ENCODE results near the gene TP53BP2.
A peak's percentile ranks its signal among the peaks of the same experiment; 100 is the strongest.

Gene TP53BP2

DNA sequence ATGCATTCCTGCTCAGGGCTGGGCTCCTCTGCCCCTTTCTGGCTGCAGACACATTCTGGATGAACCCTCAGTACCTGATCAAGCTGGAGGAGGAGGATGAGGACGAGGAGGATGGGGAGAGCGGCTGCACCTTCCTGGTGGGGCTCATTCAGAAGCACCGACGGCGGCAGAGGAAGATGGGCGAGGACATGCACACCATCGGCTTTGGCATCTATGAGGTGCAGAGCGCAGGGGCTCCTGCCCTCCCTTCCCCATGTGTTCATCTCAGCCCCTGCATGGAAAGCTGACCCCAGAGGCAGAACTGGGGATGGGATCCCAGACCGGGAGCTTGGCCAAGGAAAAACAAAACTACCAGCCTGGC, 90.3 kb downstream of the TP53BP2 start:
- DNase-seq (ENCODE audit: insufficient read length) (no peak), FAIRE-seq (no peak)
- TF ChIP-seq POLR2A (IDR thresholded peaks at IDR 0.05; ENCODE audit: low read depth, low read length) (no peak), TAF1 (IDR thresholded peaks at IDR 0.05; ENCODE audit: borderline replicate concordance, low read depth, low read length) (no peak), POLR2AphosphoS5 (IDR thresholded peaks at IDR 0.05; ENCODE audit: low read depth, low read length) (no peak)

DNA sequence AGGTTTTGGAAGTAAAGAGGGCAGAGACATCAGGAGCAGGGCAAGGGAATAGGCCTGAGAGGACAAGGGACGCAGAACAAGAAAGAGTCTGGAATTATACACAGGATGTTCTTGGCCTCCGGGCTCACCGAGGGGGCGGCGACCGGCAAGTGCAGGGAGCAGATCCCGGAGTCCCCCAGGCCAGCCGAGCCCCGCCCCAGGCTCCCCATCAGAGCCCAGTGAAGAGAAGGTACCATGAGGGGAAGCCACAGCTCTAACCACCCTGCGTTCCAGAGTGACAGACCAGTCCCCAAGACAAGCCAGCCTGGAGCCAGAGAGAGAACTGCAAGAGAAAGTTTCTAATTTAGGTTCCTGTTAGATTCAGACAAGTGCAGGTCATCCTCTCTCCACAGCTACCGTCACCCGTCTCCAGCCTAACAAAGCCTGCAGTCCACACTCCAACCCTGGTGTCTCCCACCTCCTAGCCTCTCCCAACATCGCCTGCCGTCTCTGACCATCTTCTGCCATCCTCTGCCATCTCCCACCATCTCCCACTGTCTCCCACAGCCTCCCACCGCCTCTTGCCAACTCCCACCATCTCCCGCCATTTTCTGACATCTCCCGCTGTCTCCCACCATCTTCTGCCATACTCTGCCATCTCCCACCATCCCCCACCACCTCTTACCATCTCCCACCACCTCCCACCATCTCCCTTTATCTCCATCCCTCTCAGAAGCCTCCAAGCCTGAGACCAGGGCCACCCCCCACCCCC, 90.9 kb downstream of the TP53BP2 start:
- FAIRE-seq, result no peak
- TF ChIP-seq POLR2A (IDR thresholded peaks at IDR 0.05; ENCODE audit: low read depth, low read length), result no peak
- TF ChIP-seq TAF1 (IDR thresholded peaks at IDR 0.05; ENCODE audit: borderline replicate concordance, low read depth, low read length), result no peak
- no peak for TF ChIP-seq POLR2AphosphoS5 (IDR thresholded peaks at IDR 0.05; ENCODE audit: low read depth, low read length)
- DNase-seq (ENCODE audit: insufficient read length), result no peak

DNA sequence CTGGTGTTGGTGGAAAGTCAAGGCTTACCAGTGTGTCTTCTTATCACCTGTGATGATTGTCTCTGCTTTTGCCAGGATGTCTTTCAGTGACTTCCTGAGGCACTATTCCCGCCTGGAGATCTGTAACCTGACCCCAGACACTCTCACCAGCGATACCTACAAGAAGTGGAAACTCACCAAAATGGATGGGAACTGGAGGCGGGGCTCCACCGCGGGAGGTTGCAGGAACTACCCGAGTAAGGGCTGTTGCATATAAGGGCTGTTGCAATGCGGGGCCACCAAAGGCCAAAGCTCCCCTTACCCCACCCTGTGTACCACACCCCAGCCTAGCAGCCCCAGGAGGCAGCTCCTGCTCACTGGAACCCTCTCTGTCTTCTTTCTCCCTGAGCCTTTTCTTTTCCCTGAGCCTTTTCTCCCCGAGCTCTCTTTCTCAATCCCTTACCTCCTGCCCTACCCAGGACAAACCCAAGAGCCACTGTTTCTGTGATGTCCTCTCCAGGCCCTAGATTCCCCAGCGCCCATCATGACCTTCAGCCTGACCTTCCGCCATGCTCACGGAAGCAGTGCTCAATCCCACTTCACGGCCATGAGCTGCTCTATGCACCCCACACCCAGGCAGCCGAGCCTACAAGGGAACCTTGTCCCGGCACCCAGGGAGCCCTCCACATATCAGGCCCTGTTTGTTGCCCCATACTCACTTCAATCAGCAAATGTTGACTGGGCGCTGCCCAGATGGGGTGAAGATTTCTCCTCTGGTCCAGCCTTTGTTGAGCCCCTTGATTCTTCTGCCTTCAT, 92.8 kb downstream of the TP53BP2 start:
- no peak for TF ChIP-seq POLR2A (IDR thresholded peaks at IDR 0.05; ENCODE audit: low read depth, low read length)
- TF ChIP-seq TAF1 (IDR thresholded peaks at IDR 0.05; ENCODE audit: borderline replicate concordance, low read depth, low read length), result no peak
- TF ChIP-seq POLR2AphosphoS5 (IDR thresholded peaks at IDR 0.05; ENCODE audit: low read depth, low read length), result no peak
- FAIRE-seq (no peak), DNase-seq (ENCODE audit: insufficient read length) (no peak)

DNA sequence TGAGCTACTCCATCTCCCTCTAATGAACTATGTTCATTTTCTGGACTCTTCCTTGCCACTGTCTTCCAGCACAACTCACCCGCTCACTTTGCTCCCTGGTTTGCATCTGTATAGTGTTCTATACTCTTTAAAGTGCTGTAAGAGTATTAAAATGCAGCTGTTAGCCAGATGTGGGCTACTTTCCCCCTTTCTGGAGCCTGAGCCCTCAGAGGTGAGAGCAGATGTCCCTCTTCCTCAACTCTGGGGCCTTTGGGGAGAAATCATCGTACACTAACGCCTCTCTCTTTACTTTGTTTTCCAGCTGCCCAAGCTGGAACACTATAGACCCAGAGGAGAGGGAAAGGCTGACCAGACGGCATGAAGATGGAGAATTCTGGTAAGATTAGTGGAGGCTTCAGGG, 94.1 kb downstream of the TP53BP2 start:
- no peak for FAIRE-seq
- TF ChIP-seq POLR2A (IDR thresholded peaks at IDR 0.05; ENCODE audit: low read depth, low read length) (no peak), POLR2AphosphoS5 (IDR thresholded peaks at IDR 0.05; ENCODE audit: low read depth, low read length) (no peak), TAF1 (IDR thresholded peaks at IDR 0.05; ENCODE audit: borderline replicate concordance, low read depth, low read length) (no peak)
- DNase-seq (ENCODE audit: insufficient read length), result no peak

DNA sequence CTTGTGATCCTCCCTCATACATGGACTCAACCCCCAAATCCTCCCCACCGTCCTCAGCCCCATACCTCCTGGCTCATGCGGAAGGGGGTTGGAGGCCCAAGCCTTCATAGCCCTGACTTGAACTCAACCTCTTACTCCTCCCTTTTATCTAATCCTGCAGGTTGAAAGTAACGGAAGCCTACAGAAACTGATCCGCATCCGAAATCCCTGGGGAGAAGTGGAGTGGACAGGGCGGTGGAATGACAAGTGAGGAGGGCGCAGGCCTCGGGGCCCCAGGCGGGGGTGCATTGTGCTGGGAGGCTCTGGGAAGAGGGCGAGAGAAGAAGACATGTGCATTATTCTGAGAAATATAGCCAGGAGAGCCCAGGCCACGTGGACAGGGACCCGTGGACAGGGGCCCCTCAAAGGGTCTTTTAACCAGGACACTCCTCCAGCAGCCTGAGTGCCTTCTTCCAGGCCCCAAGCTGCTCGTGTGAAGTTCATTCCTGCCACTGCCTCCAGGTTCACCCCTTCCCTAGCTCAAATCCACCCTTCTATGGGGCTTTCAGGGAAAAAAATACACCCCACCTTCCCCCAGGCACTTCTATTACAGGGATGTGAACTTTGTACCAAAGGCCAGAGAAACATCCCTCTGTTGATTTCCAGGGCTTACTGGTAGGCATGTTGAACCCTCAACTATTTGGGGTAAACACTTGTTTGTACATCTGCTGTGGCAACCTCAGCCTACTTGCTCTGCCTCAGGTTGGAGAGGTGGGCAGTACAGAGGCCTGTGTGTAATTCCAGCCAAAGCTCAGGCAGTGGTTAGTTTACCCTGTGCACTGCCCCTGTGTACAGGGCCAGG, 94.8 kb downstream of the TP53BP2 start:
- no peak for FAIRE-seq
- TF ChIP-seq POLR2A (IDR thresholded peaks at IDR 0.05; ENCODE audit: low read depth, low read length) (no peak), POLR2AphosphoS5 (IDR thresholded peaks at IDR 0.05; ENCODE audit: low read depth, low read length) (no peak)

DNA sequence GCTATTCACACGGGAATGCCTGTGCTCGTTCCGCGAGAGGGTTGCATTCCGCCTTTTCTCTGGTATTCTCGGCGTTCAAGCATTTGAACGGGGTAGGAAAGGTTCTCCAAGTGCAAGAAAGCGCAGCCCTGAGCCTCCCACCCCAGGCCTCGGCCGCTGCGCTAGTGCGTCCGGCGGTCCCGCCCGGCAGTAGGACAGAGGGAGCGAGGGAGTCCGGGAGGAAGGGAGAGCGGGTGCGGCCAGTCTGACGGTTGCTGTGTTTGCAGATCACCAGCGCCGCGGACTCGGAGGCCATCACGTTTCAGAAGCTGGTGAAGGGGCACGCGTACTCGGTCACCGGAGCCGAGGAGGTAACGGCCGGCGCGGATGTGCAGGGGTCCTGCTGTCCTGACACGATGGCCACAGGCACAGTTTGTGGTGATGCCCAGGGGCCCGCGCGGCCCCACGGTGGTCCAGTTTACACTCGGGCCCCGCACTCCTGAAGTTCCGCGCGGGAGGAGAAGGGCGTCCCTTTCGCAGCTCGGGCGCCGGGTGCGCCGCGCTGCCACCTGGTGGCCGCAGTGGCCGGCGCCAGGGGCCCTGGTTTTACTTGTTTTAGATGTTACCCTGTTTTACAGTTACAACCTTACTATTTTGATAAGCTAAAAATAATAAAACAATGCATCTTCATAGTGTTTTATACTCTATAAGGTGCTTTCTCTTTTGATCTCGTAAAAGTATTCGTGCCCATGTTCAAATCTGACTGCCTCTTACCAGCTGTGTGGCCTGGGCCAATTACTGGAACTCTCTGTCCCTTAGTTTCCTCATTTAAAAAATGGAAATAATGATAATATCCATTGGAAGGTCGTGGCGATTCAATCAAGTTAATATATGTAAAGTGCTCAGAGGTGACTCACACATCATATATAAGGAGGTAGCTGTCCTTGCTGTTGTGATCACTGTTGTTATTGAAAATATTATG, 96.7 kb downstream of the TP53BP2 start:
- TF ChIP-seq POLR2AphosphoS5 (IDR thresholded peaks at IDR 0.05; ENCODE audit: low read depth, low read length) (no peak), POLR2A (IDR thresholded peaks at IDR 0.05; ENCODE audit: low read depth, low read length) (no peak), TAF1 (IDR thresholded peaks at IDR 0.05; ENCODE audit: borderline replicate concordance, low read depth, low read length) (no peak)
- peak; percentile 75 for DNase-seq (ENCODE audit: insufficient read length)
- FAIRE-seq, result peak; percentile 84

More for the DNA sequence above, 94.8 kb downstream of the TP53BP2 start:
- DNase-seq (ENCODE audit: insufficient read length), result no peak

DNA sequence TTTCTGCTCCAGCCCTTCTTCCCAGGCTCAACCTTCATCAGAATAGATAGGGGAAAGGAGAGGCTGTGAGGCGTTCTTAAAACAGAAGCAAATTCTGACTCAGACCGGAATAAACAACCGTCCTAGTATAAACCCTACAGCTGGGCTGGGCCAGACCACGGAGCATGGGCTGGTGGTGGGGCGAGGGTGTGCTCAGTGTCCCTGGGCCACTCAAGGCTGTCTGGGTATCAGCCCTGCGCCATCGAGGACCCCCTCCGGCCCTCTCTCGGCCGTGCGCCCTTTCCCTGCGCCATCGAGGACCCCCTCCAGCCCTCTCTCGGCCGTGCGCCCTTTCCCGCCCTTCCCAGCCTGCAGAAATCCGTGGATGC, 97.4 kb downstream of the TP53BP2 start:
- TF ChIP-seq TAF1 (IDR thresholded peaks at IDR 0.05; ENCODE audit: borderline replicate concordance, low read depth, low read length), result no peak
- no peak for TF ChIP-seq POLR2A (IDR thresholded peaks at IDR 0.05; ENCODE audit: low read depth, low read length)
- no peak for TF ChIP-seq POLR2AphosphoS5 (IDR thresholded peaks at IDR 0.05; ENCODE audit: low read depth, low read length)
- peak; percentile 46 for DNase-seq (ENCODE audit: insufficient read length)
- peak; percentile 83 for FAIRE-seq

DNA sequence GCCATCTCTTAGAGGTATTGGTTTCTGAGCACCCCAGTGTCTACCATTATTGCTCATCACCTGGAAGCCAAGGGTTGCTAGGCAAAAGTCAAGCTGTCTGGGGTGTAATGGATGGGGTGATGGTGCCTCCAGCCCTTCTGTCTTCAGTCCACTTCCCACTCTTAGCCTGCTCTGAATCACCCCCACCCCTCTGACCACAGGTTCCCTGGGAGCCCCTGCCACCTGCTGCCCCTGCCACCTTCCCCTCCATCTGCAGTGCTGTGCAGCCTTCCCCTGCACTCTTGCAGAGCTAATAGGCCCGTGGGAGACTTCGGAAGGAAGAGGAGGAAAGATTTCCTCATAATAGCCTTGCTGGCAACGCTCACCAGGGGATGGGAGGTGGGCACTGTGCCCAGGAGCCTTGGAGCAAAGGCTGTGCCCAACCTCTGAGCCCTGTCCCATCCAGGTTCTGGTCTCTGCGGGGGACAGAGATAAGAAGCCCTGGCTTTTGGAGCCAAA, 97.9 kb downstream of the TP53BP2 start:
- DNase-seq (ENCODE audit: insufficient read length) (no peak), FAIRE-seq (no peak)
- TF ChIP-seq TAF1 (IDR thresholded peaks at IDR 0.05; ENCODE audit: borderline replicate concordance, low read depth, low read length), result no peak
- no peak for TF ChIP-seq POLR2AphosphoS5 (IDR thresholded peaks at IDR 0.05; ENCODE audit: low read depth, low read length)
- TF ChIP-seq POLR2A (IDR thresholded peaks at IDR 0.05; ENCODE audit: low read depth, low read length), result no peak

DNA sequence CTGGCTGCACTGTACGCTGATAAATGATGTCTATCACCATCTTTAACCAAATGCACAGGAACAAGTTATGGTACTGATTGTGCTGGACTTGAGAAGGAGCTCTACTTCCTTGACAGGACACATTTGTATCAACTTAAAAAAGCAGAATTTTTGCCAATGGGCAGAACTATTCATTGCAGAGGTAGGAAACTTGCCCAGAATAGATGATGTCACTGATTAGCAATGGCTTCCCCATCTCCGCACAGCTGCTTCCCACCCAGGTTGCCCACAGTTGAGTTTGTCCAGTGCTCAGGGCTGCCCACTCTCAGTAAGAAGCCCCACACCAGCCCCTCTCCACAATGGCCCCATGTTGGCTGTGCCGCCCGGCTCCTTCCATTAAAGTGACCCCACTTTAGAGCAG, 100.0 kb downstream of the TP53BP2 start:
- TF ChIP-seq POLR2AphosphoS5 (IDR thresholded peaks at IDR 0.05; ENCODE audit: low read depth, low read length) (no peak), TAF1 (IDR thresholded peaks at IDR 0.05; ENCODE audit: borderline replicate concordance, low read depth, low read length) (no peak), POLR2A (IDR thresholded peaks at IDR 0.05; ENCODE audit: low read depth, low read length) (no peak)
- DNase-seq (ENCODE audit: insufficient read length), result no peak
- no peak for FAIRE-seq

DNA sequence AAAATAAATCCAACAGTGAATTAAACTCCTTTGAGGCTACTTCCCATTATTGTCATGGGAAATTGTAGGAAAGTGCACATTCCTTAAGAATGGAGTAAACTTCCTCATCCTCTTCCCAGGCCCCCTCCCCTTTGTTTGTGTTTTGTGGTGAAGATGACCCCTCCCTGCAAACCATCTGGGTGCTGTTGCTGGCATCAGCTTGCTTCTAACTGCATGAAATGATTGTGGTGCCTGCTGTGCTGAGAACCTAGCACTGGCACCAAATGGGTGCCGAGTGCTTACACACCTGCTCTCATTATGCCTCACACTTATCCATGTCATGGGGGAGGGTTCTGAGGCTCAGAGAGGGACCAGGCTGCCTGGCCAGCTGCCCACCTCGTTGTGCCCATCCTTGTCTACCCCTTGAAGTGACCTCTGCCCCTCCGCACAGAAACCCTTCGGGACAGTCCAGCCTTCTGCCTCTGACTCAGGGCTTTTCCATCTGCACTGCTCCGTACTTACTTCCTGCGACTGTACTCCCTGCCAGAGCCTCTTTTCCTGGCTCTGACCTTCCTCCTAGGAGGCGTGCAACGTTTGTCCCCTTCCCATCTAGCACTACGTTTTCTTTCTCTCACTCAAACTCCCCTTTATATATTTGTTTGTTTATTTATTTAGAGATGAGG, 102.8 kb downstream of the TP53BP2 start:
- FAIRE-seq (no peak), DNase-seq (ENCODE audit: insufficient read length) (no peak)

More for the DNA sequence above, 102.8 kb downstream of the TP53BP2 start:
- TF ChIP-seq POLR2A (IDR thresholded peaks at IDR 0.05; ENCODE audit: low read depth, low read length), result no peak
- no peak for TF ChIP-seq POLR2AphosphoS5 (IDR thresholded peaks at IDR 0.05; ENCODE audit: low read depth, low read length)
- no peak for TF ChIP-seq TAF1 (IDR thresholded peaks at IDR 0.05; ENCODE audit: borderline replicate concordance, low read depth, low read length)

Measured in GM12892 (cell line).